Skeletal muscle satellite cell (primary cell): ENCODE measurements around the gene MAP3K1.
A peak's percentile ranks its signal among the peaks of the same experiment; 100 is the strongest.

Experiments
- H3K27me3 ChIP-seq: 2 replicates; pipeline ENCODE4 v1.7.0; 2013; ENCODE audit warnings: low read length; ENCODE audit not compliant: control insufficient read depth, insufficient read depth
- H3K36me3 ChIP-seq: 2 replicates; pipeline ENCODE4 v1.7.0; 2013; ENCODE audit warnings: mild to moderate bottlenecking, control low read depth, low read length; ENCODE audit not compliant: insufficient read depth
- H3K4me1 ChIP-seq: 2 replicates; pipeline ENCODE4 v1.7.0; 2013; ENCODE audit warnings: low read length; ENCODE audit not compliant: control insufficient read depth, insufficient read depth
- H3K4me2 ChIP-seq: 2 replicates; pipeline ENCODE4 v1.7.0; 2013; ENCODE audit warnings: mild to moderate bottlenecking, low read length
- H3K4me3 ChIP-seq: 2 replicates; pipeline ENCODE4 v1.7.0; 2013; ENCODE audit warnings: low read length
- H3K9ac ChIP-seq: 2 replicates; pipeline ENCODE4 v1.7.0; 2013; ENCODE audit warnings: mild to moderate bottlenecking, low read depth, low read length, moderate library complexity
- H3K9me3 ChIP-seq: replicated peaks from 2 replicates; pipeline ENCODE4 v1.7.0; 2013; ENCODE audit warnings: mild to moderate bottlenecking, control low read depth, low read length

Gene MAP3K1

DNA sequence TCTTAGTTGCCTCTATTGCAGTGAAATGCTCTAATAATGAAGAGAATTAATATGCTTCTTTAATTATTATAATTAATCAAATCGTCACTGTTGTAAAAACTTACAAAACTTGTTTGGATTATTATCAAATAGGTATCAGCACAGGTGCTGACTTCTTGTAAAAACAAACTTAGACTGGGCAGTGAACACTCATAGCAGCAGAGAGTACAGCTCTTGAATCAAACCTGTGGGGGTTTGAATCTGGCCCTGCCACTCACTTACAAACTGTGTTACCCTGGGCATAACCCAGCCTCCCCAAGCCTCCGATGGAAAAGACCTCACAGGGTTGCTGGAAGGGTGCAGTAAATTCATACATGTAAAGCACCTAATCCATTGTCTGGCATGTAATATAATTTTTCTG is 35.1 kb downstream of the MAP3K1 start:
- H3K4me3 ChIP-seq, result no peak overlapping the region
- peaks cover 12% of the 10 kb centered on the region for H3K4me1 ChIP-seq

DNA sequence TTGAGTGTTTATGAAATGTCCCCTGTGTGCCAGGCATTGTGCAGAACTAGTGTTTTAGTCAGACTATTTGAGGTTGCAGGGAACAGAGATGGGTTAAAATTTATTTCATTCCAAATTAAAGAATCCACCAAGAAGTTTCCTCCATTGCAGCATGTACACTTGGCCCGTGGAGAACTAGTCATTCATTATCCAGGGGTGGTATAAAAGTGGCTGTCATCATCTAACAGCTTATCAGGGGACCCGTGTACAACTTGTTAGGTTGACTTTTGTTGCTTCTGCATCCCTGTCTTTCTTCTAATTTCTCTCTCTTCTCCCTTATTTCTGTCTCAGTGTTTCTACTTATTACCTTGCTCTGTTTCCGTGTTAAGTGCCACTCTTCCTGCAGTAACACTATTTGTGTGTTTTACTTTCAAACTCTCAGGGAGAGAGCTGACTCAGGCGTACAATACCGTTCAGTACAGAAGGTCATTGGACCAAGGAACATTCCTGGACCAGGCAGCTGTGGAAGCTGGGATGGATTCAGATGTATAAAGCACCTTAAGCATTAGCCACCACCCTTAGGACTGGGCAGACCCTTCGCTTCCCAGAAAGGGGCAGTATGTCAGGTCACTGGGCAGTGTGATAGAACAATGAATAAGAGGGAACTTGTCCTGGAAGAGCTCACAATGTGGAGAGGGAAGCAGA is 36.1 kb downstream of the MAP3K1 start:
- H3K9me3 ChIP-seq, result no peaks in the 10 kb centered on the region
- H3K9ac ChIP-seq, result no peak overlapping the region
- H3K4me1 ChIP-seq, result peaks cover 12% of the 10 kb centered on the region
- H3K36me3 ChIP-seq, result no peaks in the 10 kb centered on the region
- no peaks in the 10 kb centered on the region for H3K27me3 ChIP-seq
- H3K4me3 ChIP-seq, result no peak overlapping the region
- peak overlapping the region; percentile 26 for H3K4me2 ChIP-seq

More for the DNA sequence above, 35.1 kb downstream of the MAP3K1 start:
- Histone ChIP-seq H3K36me3 (no peaks in the 10 kb centered on the region), H3K27me3 (no peaks in the 10 kb centered on the region), H3K4me2 (no peak overlapping the region), H3K9ac (no peak overlapping the region), H3K9me3 (no peaks in the 10 kb centered on the region)

DNA sequence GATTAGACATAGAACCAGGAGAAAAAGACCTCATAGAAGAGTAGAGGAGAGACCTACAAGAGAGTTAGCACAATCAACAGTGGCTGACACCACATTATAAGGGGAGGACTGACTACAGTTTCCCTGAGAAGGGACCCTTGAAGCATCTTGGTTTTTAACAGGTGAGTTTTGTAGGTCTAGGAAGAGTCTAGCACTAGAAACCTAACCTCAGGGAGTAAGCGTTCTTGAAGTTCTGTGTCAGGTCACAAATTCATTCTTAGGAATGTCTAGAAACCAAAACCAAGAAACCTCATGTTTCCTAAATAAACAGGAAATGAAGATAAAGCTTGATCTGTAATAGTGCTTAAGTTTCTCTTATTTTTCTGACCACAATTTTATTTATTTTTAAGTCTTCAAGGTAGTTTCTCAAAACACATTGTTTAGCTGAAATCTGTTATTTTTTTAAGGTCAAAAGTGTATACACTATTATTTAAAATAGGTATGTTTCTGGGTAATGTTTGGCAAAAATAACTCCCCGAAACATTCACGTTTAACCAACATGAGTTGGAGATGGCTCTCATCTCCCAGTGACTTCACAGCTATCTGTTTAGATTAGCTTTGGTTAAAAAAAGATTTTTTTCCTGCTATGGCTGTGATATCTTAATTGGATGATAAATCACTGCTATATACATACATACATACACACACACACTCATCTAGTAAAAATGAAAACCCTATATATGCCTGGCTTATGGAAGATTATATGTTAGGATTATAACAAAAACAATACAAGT is 37.1 kb downstream of the MAP3K1 start:
- Histone ChIP-seq H3K9me3 (no peaks in the 10 kb centered on the region), H3K4me1 (peaks cover 12% of the 10 kb centered on the region), H3K4me2 (peak overlapping the region; percentile 7), H3K4me3 (no peak overlapping the region), H3K9ac (no peak overlapping the region), H3K27me3 (no peaks in the 10 kb centered on the region), H3K36me3 (no peaks in the 10 kb centered on the region)

DNA sequence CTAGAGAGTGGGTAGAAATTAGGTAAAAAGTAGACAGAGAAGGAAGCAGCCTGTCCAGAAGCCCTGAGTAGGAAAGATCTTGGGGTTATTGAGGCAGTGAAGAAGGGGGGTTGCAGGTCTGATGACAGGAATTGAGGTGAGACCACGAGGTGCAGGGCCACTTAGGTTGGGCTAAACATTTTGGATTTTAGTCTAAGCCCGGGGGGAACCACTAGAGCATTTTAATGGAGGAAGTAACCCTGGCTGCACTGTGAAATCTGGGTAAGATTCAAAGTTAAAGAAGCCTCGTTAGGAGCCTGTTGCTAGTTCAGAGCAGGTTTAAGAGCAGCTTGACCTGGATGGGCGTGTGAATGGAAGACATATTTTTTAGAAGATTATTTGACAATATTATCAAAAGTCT is 38.3 kb downstream of the MAP3K1 start:
- no peak overlapping the region for H3K9ac ChIP-seq
- no peaks in the 10 kb centered on the region for H3K36me3 ChIP-seq

DNA sequence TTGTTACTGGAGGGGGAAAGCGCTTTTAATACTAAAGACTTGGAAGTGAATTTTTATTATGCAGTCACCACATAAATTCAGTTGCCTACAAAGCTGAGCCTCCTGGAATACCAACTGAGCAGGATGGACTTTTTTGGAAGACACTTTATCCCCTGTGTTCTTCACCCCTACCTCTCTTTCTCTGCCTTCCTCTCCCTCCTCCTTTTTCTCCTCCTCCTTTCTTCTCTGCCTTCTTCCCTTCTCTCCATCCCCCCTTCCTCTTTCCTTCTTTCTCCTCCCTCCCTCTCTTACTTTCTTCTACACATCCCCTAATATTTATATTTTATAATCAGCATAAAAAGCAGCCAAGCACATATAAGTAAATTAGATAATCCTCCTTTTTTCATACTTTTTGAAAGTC is 39.6 kb downstream of the MAP3K1 start:
- no peaks in the 10 kb centered on the region for H3K9me3 ChIP-seq
- H3K9ac ChIP-seq, result no peak overlapping the region
- no peaks in the 10 kb centered on the region for H3K36me3 ChIP-seq
- H3K27me3 ChIP-seq, result no peaks in the 10 kb centered on the region
- H3K4me2 ChIP-seq, result no peak overlapping the region
- H3K4me1 ChIP-seq, result peaks cover 12% of the 10 kb centered on the region
- no peak overlapping the region for H3K4me3 ChIP-seq

More for the DNA sequence above, 38.3 kb downstream of the MAP3K1 start:
- Histone ChIP-seq H3K4me2 (no peak overlapping the region), H3K4me1 (peaks cover 12% of the 10 kb centered on the region), H3K4me3 (no peak overlapping the region), H3K9me3 (no peaks in the 10 kb centered on the region), H3K27me3 (no peaks in the 10 kb centered on the region)

DNA sequence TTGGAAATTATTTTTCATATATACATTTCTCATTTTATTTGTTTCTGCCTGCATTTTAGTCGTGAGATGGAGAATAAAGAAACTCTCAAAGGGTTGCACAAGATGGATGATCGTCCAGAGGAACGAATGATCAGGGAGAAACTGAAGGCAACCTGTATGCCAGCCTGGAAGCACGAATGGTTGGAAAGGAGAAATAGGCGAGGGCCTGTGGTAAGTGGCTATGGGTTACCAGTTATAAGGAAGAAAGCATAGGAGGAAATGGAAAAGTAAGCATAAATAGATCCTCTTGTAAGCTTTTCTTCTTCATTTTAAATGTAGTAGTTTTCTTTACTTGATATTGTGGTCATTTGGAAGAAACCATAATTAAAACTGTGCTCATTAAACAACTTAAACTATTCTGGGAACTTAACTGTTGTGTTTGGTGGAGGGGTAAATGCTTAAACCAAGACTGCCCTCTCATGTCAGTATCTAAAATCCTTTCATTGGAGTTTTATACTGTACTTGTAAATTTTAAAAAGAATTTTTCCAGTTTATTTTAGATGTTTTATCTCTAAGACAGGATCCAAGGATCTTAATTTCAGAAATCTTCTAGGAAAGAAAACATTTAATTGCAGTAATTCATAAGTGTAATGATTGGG is 41.3 kb downstream of the MAP3K1 start:
- Histone ChIP-seq H3K4me1 (peaks cover 7% of the 10 kb centered on the region), H3K4me2 (no peak overlapping the region), H3K27me3 (no peaks in the 10 kb centered on the region), H3K4me3 (no peak overlapping the region), H3K9ac (no peak overlapping the region), H3K36me3 (no peaks in the 10 kb centered on the region), H3K9me3 (no peaks in the 10 kb centered on the region)

DNA sequence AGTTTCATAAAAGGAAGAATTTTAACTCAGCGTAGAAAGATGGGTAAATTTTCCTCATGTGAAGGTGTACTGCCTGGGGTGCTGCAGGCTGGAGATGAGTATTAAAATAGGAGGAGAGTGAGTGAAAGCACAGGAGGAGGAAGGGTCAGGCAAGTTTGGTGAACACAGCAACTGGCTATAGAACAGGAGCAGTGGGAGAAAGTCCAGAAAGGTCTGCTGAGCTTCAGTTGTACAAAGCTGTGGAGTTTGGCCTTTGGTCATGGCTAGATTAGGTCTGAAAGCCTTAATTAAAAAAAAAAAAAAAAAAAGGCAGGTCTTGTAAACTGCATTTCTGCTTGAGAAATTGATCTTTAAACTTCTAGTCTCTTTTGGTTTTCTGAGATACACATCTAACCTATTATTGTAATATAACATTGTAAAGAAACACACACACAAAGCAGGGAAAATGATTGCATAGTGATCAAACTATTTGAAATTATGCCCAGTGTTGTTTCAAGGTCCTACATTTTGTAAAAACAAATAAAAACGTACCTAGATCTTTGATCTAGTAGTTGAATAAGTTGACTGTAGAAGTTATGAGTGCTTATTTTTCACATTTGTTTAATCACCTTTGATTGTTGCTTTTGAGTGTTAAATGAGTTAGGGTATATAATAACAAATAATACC is 43.6 kb downstream of the MAP3K1 start:
- H3K27me3 ChIP-seq, result no peaks in the 10 kb centered on the region
- H3K9ac ChIP-seq, result no peak overlapping the region
- no peaks in the 10 kb centered on the region for H3K4me1 ChIP-seq
- no peaks in the 10 kb centered on the region for H3K9me3 ChIP-seq
- H3K4me3 ChIP-seq, result no peak overlapping the region
- H3K4me2 ChIP-seq, result no peak overlapping the region
- no peaks in the 10 kb centered on the region for H3K36me3 ChIP-seq

DNA sequence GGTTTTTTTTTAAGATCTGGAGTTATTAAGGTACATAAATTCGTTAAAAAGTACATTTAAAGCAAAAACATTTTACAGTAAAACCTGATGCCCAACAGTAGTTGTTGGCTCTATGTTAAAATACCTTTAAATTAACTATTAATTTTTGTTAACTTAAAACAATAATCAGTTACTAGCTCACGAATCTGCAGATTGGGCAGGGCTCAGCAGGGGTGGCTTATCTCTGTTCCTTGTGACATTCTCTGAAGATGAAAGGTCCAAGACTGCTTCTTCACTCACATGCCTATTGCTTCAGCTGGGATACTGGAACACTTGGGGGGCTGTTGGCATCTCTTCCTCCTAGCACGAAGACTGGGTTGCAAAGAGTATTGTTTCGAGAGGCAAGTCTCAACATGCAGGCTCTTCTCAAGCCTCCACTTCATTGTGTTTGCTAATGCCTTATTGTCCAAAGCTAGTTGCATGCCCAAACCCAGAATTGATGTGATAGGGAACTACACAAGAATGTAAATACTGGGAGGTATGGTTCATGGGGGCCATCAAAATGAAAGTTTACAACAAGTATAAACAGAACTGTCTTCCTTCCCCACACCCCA is 46.6 kb downstream of the MAP3K1 start:
- Histone ChIP-seq H3K4me1 (no peaks in the 10 kb centered on the region), H3K9me3 (no peaks in the 10 kb centered on the region), H3K9ac (no peak overlapping the region), H3K36me3 (peaks cover 6% of the 10 kb centered on the region), H3K27me3 (no peaks in the 10 kb centered on the region), H3K4me3 (no peak overlapping the region), H3K4me2 (no peak overlapping the region)

DNA sequence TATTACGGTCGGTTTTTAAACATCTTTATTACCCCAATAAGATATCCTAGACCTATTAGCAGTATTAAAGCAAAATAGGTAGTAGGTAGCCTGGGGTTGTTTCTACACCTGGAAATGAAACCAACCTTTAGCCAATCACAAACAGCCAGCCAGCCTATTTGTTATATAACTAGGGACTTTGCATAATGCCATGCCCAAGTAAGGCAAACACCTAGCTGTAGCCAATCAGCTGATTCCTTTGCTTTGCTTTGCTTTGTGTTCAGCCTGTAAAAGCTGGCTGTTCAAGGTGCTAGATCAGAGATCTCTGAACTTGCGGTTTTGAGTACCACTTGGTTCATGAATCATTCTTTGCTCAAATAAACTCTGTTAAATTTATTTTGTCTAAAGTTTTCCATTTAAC is 47.6 kb downstream of the MAP3K1 start:
- no peak overlapping the region for H3K4me2 ChIP-seq
- no peaks in the 10 kb centered on the region for H3K4me1 ChIP-seq
- H3K9ac ChIP-seq, result no peak overlapping the region
- no peaks in the 10 kb centered on the region for H3K27me3 ChIP-seq
- H3K36me3 ChIP-seq, result peaks cover 6% of the 10 kb centered on the region
- no peak overlapping the region for H3K4me3 ChIP-seq
- no peaks in the 10 kb centered on the region for H3K9me3 ChIP-seq

DNA sequence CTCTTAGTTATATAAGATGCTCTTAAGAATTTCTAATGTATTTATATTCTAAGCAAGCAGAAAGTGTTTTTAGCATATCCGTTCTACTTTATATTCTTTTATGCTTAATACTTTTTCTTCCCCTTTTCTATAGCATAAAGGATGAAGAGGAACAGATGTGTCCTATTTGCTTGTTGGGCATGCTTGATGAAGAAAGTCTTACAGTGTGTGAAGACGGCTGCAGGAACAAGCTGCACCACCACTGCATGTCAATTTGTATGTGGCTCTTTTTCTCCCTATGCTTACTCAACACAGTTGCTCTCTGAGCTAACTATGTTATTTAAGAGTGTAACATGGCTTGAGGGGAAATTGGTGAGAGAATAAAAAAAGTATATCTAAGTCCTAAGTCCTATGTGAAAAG is 56.4 kb downstream of the MAP3K1 start:
- H3K27me3 ChIP-seq, result no peaks in the 10 kb centered on the region
- H3K4me1 ChIP-seq, result no peaks in the 10 kb centered on the region
- no peak overlapping the region for H3K4me3 ChIP-seq
- H3K9ac ChIP-seq, result no peak overlapping the region
- no peak overlapping the region for H3K4me2 ChIP-seq
- H3K36me3 ChIP-seq, result peaks cover 6% of the 10 kb centered on the region
- no peaks in the 10 kb centered on the region for H3K9me3 ChIP-seq

DNA sequence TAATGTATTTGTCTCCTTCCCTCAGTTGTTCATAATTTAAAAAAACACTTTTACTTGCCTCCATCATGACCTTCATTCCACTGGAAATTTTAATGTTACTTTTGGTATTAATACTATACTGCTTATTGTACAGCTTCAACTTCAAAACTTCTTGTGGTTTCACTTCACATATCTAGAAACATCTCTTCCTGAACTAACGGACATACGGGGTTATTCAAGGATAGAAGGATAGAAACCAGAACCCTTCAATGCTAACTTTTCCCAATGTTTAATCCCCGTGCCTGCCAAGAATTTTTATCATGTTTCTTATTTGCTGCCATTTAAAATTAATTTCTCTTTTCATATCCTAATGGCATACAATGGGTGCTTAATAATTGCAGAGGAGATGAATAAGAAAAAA is 57.7 kb downstream of the MAP3K1 start:
- no peak overlapping the region for H3K9ac ChIP-seq
- no peak overlapping the region for H3K4me3 ChIP-seq
- no peak overlapping the region for H3K4me2 ChIP-seq
- H3K9me3 ChIP-seq, result no peaks in the 10 kb centered on the region
- peaks cover 6% of the 10 kb centered on the region for H3K36me3 ChIP-seq
- no peaks in the 10 kb centered on the region for H3K27me3 ChIP-seq
- H3K4me1 ChIP-seq, result no peaks in the 10 kb centered on the region
